Activated CD8-positive, alpha-beta T cell treated with anti-CD3 and anti-CD28 coated beads for 36 hours (primary cell): ENCODE results near the gene NIP7. TPM values are rescaled to one million over a fixed set of nuclear protein-coding genes. Genes with fewer than 3 reads are reported as not detected.

Experiments used
- ATAC-seq: fragments of 200-7000 bp; cut with Tn5 transposase; one replicate; pipeline ENCODE4 v1.10.0; 2021; ENCODE audit warnings: mild to moderate bottlenecking, moderate library complexity
- CTCF ChIA-PET: fragments of 350-600 bp; sonication (Branson Sonifier 250); formaldehyde crosslinking; loops from one replicate; lab custom pipeline; 2021; ENCODE audit warnings: antibody characterized with exemption; lab: Charles Lee
- POLR2A ChIA-PET: fragments of 350-600 bp; sonication (Branson Sonifier 250); formaldehyde crosslinking; loops from one replicate; lab custom pipeline; 2021; ENCODE audit warnings: antibody characterized with exemption; lab: Charles Lee
- DNase-seq: peaks from one replicate; pipeline ENCODE4 v3.0.0-alpha.2; 2020
- H3K27ac Mint-ChIP-seq: one replicate; pipeline ENCODE4 v1.8.0; 2021; ENCODE audit warnings: mild to moderate bottlenecking, mixed read lengths
- H3K27me3 Mint-ChIP-seq: one replicate; pipeline ENCODE4 v1.8.0; 2021; ENCODE audit warnings: mixed read lengths
- H3K36me3 Mint-ChIP-seq: one replicate; pipeline ENCODE4 v1.8.0; 2021; ENCODE audit warnings: low read depth, mixed read lengths
- H3K4me1 Mint-ChIP-seq: one replicate; pipeline ENCODE4 v1.8.0; 2021; ENCODE audit warnings: low read depth, mixed read lengths
- H3K4me3 Mint-ChIP-seq: one replicate; pipeline ENCODE4 v1.8.0; 2021; ENCODE audit warnings: mild to moderate bottlenecking, moderate library complexity, mixed read lengths
- H3K9me3 Mint-ChIP-seq: one replicate; pipeline ENCODE4 v1.8.0; 2021; ENCODE audit warnings: mixed read lengths
- intact Hi-C: fragments of 100-400 bp; cut with micrococcal nuclease; formaldehyde crosslinking; loops from one replicate; pipeline ENCODE4 v1.10.0; 2022
- total RNA-seq, 2 experiments: library from RNA; stranded (reverse); gene quantifications; one replicate each; pipeline ENCODE4 v1.2.3, GENCODE V29; 2021
- TF ChIP-seq, protein P1 (sequence below): fragments of 200-600 bp; IDR thresholded peaks from one replicate; pipeline ENCODE4 v1.8.0; 2022; ENCODE audit warnings: antibody characterized with exemption, mild to moderate bottlenecking

Gene NIP7
- total RNA-seq, 2 experiments from 2014 or later: 37.7 to 41.8 TPM

DNA sequence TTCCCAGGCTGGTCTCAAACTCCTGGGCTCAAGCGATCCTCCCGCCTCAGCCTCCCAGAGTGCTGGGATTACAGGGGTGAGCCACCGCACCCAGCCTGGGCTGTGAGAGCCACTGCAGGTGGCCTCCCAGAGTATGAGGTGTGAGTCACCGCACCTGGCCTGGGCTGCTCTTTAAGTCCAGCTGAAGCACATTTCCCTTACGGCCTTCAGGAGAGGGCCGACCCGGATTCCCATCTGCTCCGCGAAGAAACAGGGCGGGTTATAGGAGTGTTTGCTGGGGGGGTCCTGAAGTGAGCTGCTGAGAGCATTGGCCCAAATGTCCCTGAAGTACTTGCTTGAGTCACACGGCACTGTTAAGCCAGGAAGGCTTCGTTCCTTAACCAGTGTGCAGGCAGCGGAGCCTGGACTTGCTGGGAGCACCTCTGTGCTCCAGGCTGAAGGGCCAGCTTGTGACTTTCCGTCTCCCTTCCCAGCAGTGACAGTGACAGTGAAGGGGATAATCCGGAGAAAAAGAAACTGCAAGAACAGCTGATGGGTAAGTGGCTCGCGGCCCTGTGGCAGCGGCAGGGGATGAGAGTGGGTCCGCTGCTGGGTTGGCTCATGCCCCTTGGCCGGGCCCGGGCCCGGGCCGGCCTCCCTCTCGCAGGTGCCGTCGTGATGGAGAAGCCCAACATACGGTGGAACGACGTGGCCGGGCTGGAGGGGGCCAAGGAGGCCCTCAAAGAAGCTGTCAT, 21.2 kb upstream of the NIP7 start:
- Mint-ChIP-seq H3K9me3 (no peaks in the 10 kb centered on the region), H3K36me3 (peaks cover 34% of the 10 kb centered on the region), H3K4me1 (peaks cover 22% of the 10 kb centered on the region), H3K4me3 (no peak overlapping the region), H3K27ac (no peak overlapping the region), H3K27me3 (no peaks in the 10 kb centered on the region)
- TF ChIP-seq, protein P1, sequence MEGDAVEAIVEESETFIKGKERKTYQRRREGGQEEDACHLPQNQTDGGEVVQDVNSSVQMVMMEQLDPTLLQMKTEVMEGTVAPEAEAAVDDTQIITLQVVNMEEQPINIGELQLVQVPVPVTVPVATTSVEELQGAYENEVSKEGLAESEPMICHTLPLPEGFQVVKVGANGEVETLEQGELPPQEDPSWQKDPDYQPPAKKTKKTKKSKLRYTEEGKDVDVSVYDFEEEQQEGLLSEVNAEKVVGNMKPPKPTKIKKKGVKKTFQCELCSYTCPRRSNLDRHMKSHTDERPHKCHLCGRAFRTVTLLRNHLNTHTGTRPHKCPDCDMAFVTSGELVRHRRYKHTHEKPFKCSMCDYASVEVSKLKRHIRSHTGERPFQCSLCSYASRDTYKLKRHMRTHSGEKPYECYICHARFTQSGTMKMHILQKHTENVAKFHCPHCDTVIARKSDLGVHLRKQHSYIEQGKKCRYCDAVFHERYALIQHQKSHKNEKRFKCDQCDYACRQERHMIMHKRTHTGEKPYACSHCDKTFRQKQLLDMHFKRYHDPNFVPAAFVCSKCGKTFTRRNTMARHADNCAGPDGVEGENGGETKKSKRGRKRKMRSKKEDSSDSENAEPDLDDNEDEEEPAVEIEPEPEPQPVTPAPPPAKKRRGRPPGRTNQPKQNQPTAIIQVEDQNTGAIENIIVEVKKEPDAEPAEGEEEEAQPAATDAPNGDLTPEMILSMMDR: no peak
- no peak for DNase-seq
- ChIA-PET POLR2A (interaction anchor here (0.6 to 8.4 kb wide), 2 partner anchors 10 to 182 kb away, joined by 3 to 93 read pairs; partner anchors contain the start of gene PDF), CTCF (interaction anchor here (1.3 kb wide), 1 partner anchor 14 kb away, joined by 4 read pairs; no protein-coding TSS in a partner anchor)
- intact Hi-C loops: no loop called here
- no peak for ATAC-seq

DNA sequence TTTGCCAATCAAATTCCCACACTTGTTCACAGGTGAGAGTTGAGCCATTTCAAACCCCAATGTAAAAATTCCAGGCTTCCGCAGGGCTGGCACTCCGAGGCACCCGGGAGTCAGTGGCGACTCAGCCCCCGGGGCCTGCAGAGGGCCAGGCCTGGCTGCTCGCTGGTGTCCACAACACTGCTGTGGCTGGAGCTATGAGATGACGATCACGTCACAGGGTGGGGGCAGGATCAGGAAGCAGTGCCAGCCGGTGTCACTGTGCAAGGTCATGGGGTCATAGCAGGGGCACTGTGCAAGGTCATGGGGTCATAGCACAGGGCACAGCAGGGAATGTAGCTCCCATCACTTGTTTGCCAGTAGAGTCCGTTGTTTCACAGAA, 20.7 kb upstream of the NIP7 start:
- Mint-ChIP-seq H3K27ac (no peak overlapping the region), H3K4me1 (peaks cover 16% of the 10 kb centered on the region), H3K27me3 (no peaks in the 10 kb centered on the region), H3K36me3 (peaks cover 34% of the 10 kb centered on the region), H3K9me3 (no peaks in the 10 kb centered on the region), H3K4me3 (no peak overlapping the region)
- DNase-seq (no peak), ATAC-seq (no peak)
- POLR2A ChIA-PET: interaction anchor here (8.4 kb wide), 1 partner anchor 10 kb away, joined by 93 read pairs; the partner anchor contains the start of gene PDF
- CTCF ChIA-PET: interaction anchor here (1.3 kb wide), 1 partner anchor 13 kb away, joined by 4 read pairs; no protein-coding TSS in a partner anchor
- TF ChIP-seq, protein P1: no peak
- intact Hi-C loops: no loop called here

DNA sequence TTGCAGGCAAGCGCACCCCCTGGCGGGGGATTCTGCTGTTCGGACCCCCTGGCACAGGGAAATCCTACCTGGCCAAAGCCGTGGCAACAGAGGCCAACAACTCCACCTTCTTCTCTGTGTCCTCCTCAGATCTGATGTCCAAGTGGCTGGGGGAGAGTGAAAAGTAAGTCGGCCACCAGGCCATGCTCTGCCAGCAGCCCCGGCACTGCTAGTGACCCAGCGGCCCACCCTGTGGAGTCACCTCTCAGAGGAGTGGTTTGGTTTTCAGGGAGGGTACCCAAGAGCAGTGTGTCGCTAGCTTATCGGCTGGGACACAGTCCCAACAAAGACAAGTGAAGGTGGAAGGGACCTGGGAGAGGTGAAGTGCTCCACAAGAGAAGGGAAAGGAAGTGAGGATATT, 20.2 kb upstream of the NIP7 start:
- Mint-ChIP-seq H3K4me1 (peaks cover 12% of the 10 kb centered on the region), H3K27ac (no peak overlapping the region), H3K4me3 (no peak overlapping the region), H3K36me3 (peaks cover 34% of the 10 kb centered on the region), H3K27me3 (no peaks in the 10 kb centered on the region), H3K9me3 (no peaks in the 10 kb centered on the region)
- POLR2A ChIA-PET: interaction anchor here (8.4 kb wide), 1 partner anchor 9 kb away, joined by 93 read pairs; the partner anchor contains the start of gene PDF
- TF ChIP-seq, protein P1: no peak
- CTCF ChIA-PET: no interaction called here
- ATAC-seq: no peak
- intact Hi-C loops: no loop called here
- no peak for DNase-seq

DNA sequence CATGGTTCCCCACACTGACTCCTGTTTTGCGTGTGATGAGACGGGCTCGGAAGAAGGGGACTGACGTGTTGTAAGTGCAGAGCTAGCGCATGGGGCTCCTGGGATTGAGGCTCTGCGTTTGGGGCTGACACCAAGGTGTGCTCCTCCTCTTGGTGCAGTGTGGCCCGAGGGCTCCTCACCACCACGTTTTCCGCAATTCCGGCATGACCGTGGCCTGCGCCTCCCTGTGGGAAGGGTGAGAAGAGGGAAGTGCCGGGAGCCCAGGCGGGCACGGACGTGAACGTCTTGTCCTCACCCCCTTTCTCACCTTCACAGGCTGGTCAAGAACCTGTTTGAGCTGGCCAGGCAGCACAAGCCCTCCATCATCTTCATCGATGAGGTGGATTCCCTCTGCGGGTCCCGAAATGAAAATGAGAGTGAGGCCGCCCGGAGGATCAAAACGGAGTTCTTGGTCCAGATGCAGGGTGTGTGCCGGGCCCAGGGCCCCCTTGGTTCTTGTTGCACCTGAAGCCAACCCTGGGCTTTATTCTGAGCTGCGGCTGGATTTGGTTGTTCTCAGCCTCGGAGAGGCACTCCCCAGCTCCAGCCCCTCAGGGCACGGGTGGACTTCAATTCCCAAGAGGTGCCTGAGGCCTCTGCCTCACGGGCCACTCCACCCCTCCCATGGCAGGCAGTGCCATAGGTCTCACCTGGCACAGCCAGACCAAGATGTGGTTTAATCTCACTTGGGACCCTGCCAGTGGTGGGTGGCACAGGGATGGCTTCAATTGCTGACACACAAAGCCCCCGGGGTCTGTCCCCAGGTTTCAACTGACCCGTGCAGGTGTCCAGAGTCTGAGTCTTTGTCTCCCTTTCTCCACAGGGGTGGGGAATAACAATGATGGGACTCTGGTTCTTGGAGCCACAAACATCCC, 19.5 kb upstream of the NIP7 start:
- peaks cover 33% of the 10 kb centered on the region for H3K36me3 Mint-ChIP-seq
- POLR2A ChIA-PET: no interaction called here

More for the DNA sequence above, 19.5 kb upstream of the NIP7 start:
- H3K4me3 Mint-ChIP-seq: no peak overlapping the region
- no peaks in the 10 kb centered on the region for H3K9me3 Mint-ChIP-seq
- H3K4me1 Mint-ChIP-seq: peaks cover 12% of the 10 kb centered on the region
- CTCF ChIA-PET: no interaction called here
- intact Hi-C loops: no loop called here
- no peak for ATAC-seq
- H3K27ac Mint-ChIP-seq: no peak overlapping the region
- DNase-seq: no peak
- TF ChIP-seq, protein P1: no peak
- no peaks in the 10 kb centered on the region for H3K27me3 Mint-ChIP-seq
